CD4-positive, alpha-beta T cell treated with Interleukin-2 at 100 ng/mL for 4 hours (primary cell): ENCODE data around the gene DCDC1.

Source experiments
- DNase-seq: peaks from one replicate; pipeline ENCODE4 v3.0.0-alpha.2; 2020; ENCODE audit warnings: low spot score

Gene DCDC1

GRCh38 chr11:31102875-31103274, 266.7 kb downstream of the DCDC1 start:
- DNase-seq, result no peak

GRCh38 chr11:31102316-31102715, 267.2 kb downstream of the DCDC1 start:
- no peak for DNase-seq

- no peak for DNase-seq
Measured at GRCh38 chr11:31096191-31096805, 273.2 kb downstream of the DCDC1 start.

GRCh38 chr11:31092638-31093037, 276.9 kb downstream of the DCDC1 start:
- DNase-seq, result no peak

GRCh38 chr11:31089117-31089516, 280.4 kb downstream of the DCDC1 start:
- no peak for DNase-seq

- no peak for DNase-seq
Measured at GRCh38 chr11:31069447-31070205, 299.9 kb downstream of the DCDC1 start.

GRCh38 chr11:31060880-31061279, 308.7 kb downstream of the DCDC1 start:
- DNase-seq, result no peak

GRCh38 chr11:31059529-31059928, 310.0 kb downstream of the DCDC1 start:
- DNase-seq, result no peak

- DNase-seq, result no peak
Measured at GRCh38 chr11:31050061-31050765, 319.3 kb downstream of the DCDC1 start.

- DNase-seq, result no peak
Measured at GRCh38 chr11:31045335-31045734, 324.2 kb downstream of the DCDC1 start.

GRCh38 chr11:31030138-31030792, 339.3 kb downstream of the DCDC1 start:
- no peak for DNase-seq

- no peak for DNase-seq
Measured at GRCh38 chr11:31026315-31026714, 343.2 kb downstream of the DCDC1 start.

GRCh38 chr11:31022080-31022479, 347.5 kb downstream of the DCDC1 start:
- DNase-seq, result no peak

- no peak for DNase-seq
Measured at GRCh38 chr11:31019786-31020185, 349.8 kb downstream of the DCDC1 start.

GRCh38 chr11:31005202-31005601, 364.3 kb downstream of the DCDC1 start:
- DNase-seq, result no peak

GRCh38 chr11:31001427-31001826, 368.1 kb downstream of the DCDC1 start:
- DNase-seq, result no peak

GRCh38 chr11:31000381-31000780, 369.2 kb downstream of the DCDC1 start:
- no peak for DNase-seq

GRCh38 chr11:30992513-30992849, 377.1 kb downstream of the DCDC1 start:
- no peak for DNase-seq

- no peak for DNase-seq
Measured at GRCh38 chr11:30991802-30992512, 377.6 kb downstream of the DCDC1 start.

GRCh38 chr11:30991376-30991775, 378.2 kb downstream of the DCDC1 start:
- DNase-seq, result no peak

- no peak for DNase-seq
Measured at GRCh38 chr11:30990625-30991296, 378.8 kb downstream of the DCDC1 start.

- no peak for DNase-seq
Measured at GRCh38 chr11:30987819-30988218, 381.7 kb downstream of the DCDC1 start.
